HG03060 (cell line): ENCODE measurements around the gene VPS13A.
"Not testable (repeated sequence)": the region's sequence is repeated elsewhere in the genome, so short reads cannot be mapped to it uniquely, and the experiment has no call there.

Experiments used
- ATAC-seq: cut with Tn5 transposase; IDR thresholded peaks from one replicate; pipeline ENCODE4 v1.9.1; 2021; ENCODE audit warnings: low read depth, moderate number of reproducible peaks; ENCODE audit not compliant: unreplicated experiment

The VPS13A gene

GRCh38 chr9:77180056-77180455, 2.7 kb downstream of the VPS13A start:
- no peak for ATAC-seq

GRCh38 chr9:77183581-77183980, 6.2 kb downstream of the VPS13A start:
- ATAC-seq: no peak

GRCh38 chr9:77188242-77188641, 10.9 kb downstream of the VPS13A start:
- ATAC-seq: no peak

- ATAC-seq: no peak
Measured at GRCh38 chr9:77194423-77194822, 17.1 kb downstream of the VPS13A start.

- no peak for ATAC-seq
Measured at GRCh38 chr9:77210116-77210515, 32.8 kb downstream of the VPS13A start.

- no peak for ATAC-seq
Measured at GRCh38 chr9:77211561-77211960, 34.2 kb downstream of the VPS13A start.

GRCh38 chr9:77212801-77213200, 35.5 kb downstream of the VPS13A start:
- ATAC-seq: no peak

GRCh38 chr9:77215874-77216273, 38.5 kb downstream of the VPS13A start:
- ATAC-seq: no peak

GRCh38 chr9:77218612-77219011, 41.3 kb downstream of the VPS13A start:
- ATAC-seq: no peak

GRCh38 chr9:77221431-77221830, 44.1 kb downstream of the VPS13A start:
- ATAC-seq: no peak

GRCh38 chr9:77224746-77225312, 47.5 kb downstream of the VPS13A start:
- ATAC-seq: no peak

GRCh38 chr9:77236693-77237092, 59.4 kb downstream of the VPS13A start:
- no peak for ATAC-seq

GRCh38 chr9:77237896-77238295, 60.6 kb downstream of the VPS13A start:
- ATAC-seq: no peak

- no peak for ATAC-seq
Measured at GRCh38 chr9:77251050-77251449, 73.7 kb downstream of the VPS13A start.

GRCh38 chr9:77257275-77257674, 79.9 kb downstream of the VPS13A start:
- no peak for ATAC-seq

- no peak for ATAC-seq
Measured at GRCh38 chr9:77261605-77262004, 84.3 kb downstream of the VPS13A start.

- ATAC-seq: not testable (repeated sequence)
Measured at GRCh38 chr9:77267762-77268161, 90.4 kb downstream of the VPS13A start.

GRCh38 chr9:77271023-77271690, 93.8 kb downstream of the VPS13A start:
- ATAC-seq: no peak

GRCh38 chr9:77276799-77277198, 99.5 kb downstream of the VPS13A start:
- ATAC-seq: no peak

GRCh38 chr9:77277719-77278118, 100.4 kb downstream of the VPS13A start:
- ATAC-seq: no peak

GRCh38 chr9:77283991-77284390, 106.7 kb downstream of the VPS13A start:
- ATAC-seq: no peak

- ATAC-seq: no peak
Measured at GRCh38 chr9:77284616-77285015, 107.3 kb downstream of the VPS13A start.
